Brain microvascular endothelial cell (primary cell): Measurements from ENCODE around the gene ZNRF1.

Source experiments
- DNase-seq: peaks from one replicate; pipeline ENCODE4 v3.0.0-alpha.2; 2020
- H3K27ac ChIP-seq: fragments of 250-450 bp; sonication (Bioruptor Pico); 2 replicates; pipeline ENCODE4 v1.5.1; 2020; ENCODE audit warnings: mild to moderate bottlenecking, moderate library complexity
- H3K27me3 ChIP-seq: fragments of 250-450 bp; sonication (Bioruptor Pico); replicated peaks from 2 replicates; pipeline ENCODE4 v1.5.1; 2020; ENCODE audit warnings: mild to moderate bottlenecking
- H3K36me3 ChIP-seq: fragments of 250-450 bp; sonication (Bioruptor Pico); replicated peaks from 2 replicates; pipeline ENCODE4 v1.5.1; 2020; ENCODE audit warnings: mild to moderate bottlenecking
- H3K4me3 ChIP-seq: 2 replicates; pipeline ENCODE4 v1.5.1; 2011; ENCODE audit warnings: low read depth, mild to moderate bottlenecking, control low read depth, low read length, moderate library complexity
- CTCF ChIP-seq: IDR thresholded peaks from 2 replicates; pipeline ENCODE4 v1.5.1; 2011; ENCODE audit warnings: low read depth, mild to moderate bottlenecking, moderate library complexity, low read length, control low read depth, inconsistent platforms; ENCODE audit errors: missing control alignments
- in situ Hi-C: cut with HindIII; loops from 2 replicates; pipeline ENCODE4 v1.10.0; 2017; ENCODE audit warnings: low sequenced_read_pairs, low pct_ligation_motif_present

Gene ZNRF1

GRCh38 chr16:75032655-75033054 is 33.8 kb downstream of the ZNRF1 start:
- in situ Hi-C loops: no loop called here
- H3K27me3 ChIP-seq: no peaks in the 10 kb centered on the region
- no peaks in the 10 kb centered on the region for H3K36me3 ChIP-seq
- H3K4me3 ChIP-seq: no peak overlapping the region
- no peak for DNase-seq
- no peak overlapping the region for H3K27ac ChIP-seq
- no peak for TF ChIP-seq CTCF

GRCh38 chr16:75035410-75035968 is 36.7 kb downstream of the ZNRF1 start:
- in situ Hi-C loops: no loop called here
- no peak for DNase-seq
- Histone ChIP-seq H3K27ac (no peak overlapping the region), H3K36me3 (no peaks in the 10 kb centered on the region), H3K4me3 (no peak overlapping the region), H3K27me3 (no peaks in the 10 kb centered on the region)
- no peak for TF ChIP-seq CTCF

- Histone ChIP-seq H3K27me3 (no peaks in the 10 kb centered on the region), H3K36me3 (no peaks in the 10 kb centered on the region), H3K27ac (peak overlapping the region; percentile 57), H3K4me3 (no peak overlapping the region)
- TF ChIP-seq CTCF: no peak
- DNase-seq: peak; percentile 74
- in situ Hi-C loops: no loop called here
Measured at GRCh38 chr16:75038036-75038858, 39.4 kb downstream of the ZNRF1 start.

- H3K36me3 ChIP-seq: no peaks in the 10 kb centered on the region
- in situ Hi-C loops: no loop called here
- DNase-seq: no peak
- TF ChIP-seq CTCF: no peak
- H3K4me3 ChIP-seq: no peak overlapping the region
- H3K27ac ChIP-seq: no peak overlapping the region
- no peaks in the 10 kb centered on the region for H3K27me3 ChIP-seq
Measured at GRCh38 chr16:75039941-75040340, 41.1 kb downstream of the ZNRF1 start.

GRCh38 chr16:75042426-75043174 is 43.8 kb downstream of the ZNRF1 start:
- DNase-seq: no peak
- TF ChIP-seq CTCF: no peak
- no peaks in the 10 kb centered on the region for H3K36me3 ChIP-seq
- in situ Hi-C loops: no loop called here
- no peak overlapping the region for H3K4me3 ChIP-seq
- H3K27ac ChIP-seq: no peak overlapping the region
- no peaks in the 10 kb centered on the region for H3K27me3 ChIP-seq
